Liver (tissue), 9 donors: ENCODE measurements around the gene FAM136A. TPM values are rescaled to one million over a fixed set of nuclear protein-coding genes. Genes with fewer than 3 reads are reported as not detected.

Experiments used
- DNase-seq: peaks from one replicate; pipeline ENCODE4 v3.0.0-alpha.2; 2017; ENCODE audit warnings: low spot score
- H3K27ac ChIP-seq, 2 donors: one replicate each; pipeline ENCODE4 v1.7.0; 2013; ENCODE audit warnings: inconsistent platforms in 2 of 2, low read length in 2 of 2, control low read depth in 1 of 2, low read depth in 1 of 2, mild to moderate bottlenecking in 1 of 2
- H3K27me3 ChIP-seq, 4 donors: one replicate each; pipeline versions ENCODE4 v1.6.1 to v1.7.0; 2013; ENCODE audit warnings: low read length in 3 of 4, inconsistent platforms in 1 of 4, mild to moderate bottlenecking in 1 of 4, moderate library complexity in 1 of 4; ENCODE audit not compliant: control insufficient read depth in 4 of 4, insufficient read depth in 4 of 4
- H3K36me3 ChIP-seq, 4 donors: one replicate each; pipeline versions ENCODE4 v1.6.1 to v1.7.0; 2013; ENCODE audit warnings: low read length in 3 of 4, mild to moderate bottlenecking in 3 of 4, low read depth in 1 of 4, moderate library complexity in 1 of 4; ENCODE audit not compliant: control insufficient read depth in 4 of 4, insufficient read depth in 3 of 4
- H3K4me1 ChIP-seq, 4 donors: one replicate each; pipeline versions ENCODE4 v1.6.1 to v1.7.0; 2013; ENCODE audit warnings: low read length in 3 of 4, mild to moderate bottlenecking in 3 of 4, moderate library complexity in 1 of 4; ENCODE audit not compliant: control insufficient read depth in 4 of 4, insufficient read depth in 4 of 4
- H3K4me3 ChIP-seq, 3 donors: one replicate each; pipeline versions ENCODE4 v1.6.1 to v1.7.0; 2013; ENCODE audit warnings: low read length in 3 of 3, control low read depth in 1 of 3, low read depth in 1 of 3, mild to moderate bottlenecking in 1 of 3
- H3K9ac ChIP-seq, 2 donors: one replicate each; pipeline ENCODE4 v1.7.0; 2013; ENCODE audit warnings: low read length in 2 of 2, mild to moderate bottlenecking in 2 of 2, moderate library complexity in 2 of 2, control low read depth in 1 of 2, low read depth in 1 of 2
- H3K9me3 ChIP-seq, 4 donors: one replicate each; pipeline versions ENCODE4 v1.6.1 to v1.7.0; 2013; ENCODE audit warnings: low read length in 3 of 4; ENCODE audit not compliant: control insufficient read depth in 4 of 4
- ATF3 ChIP-seq: IDR thresholded peaks from 2 replicates; pipeline ENCODE4 v1.6.1; 2016; ENCODE audit warnings: antibody characterized with exemption
- CTCF ChIP-seq: fragments of 150-350 bp; IDR thresholded peaks from 2 replicates; pipeline ENCODE4 v1.5.1; 2017; ENCODE audit warnings: improper control_type of control experiment, low read depth, low read length; ENCODE audit not compliant: missing input control
- EGR1 ChIP-seq, 2 donors: IDR thresholded peaks; 2 replicates each; pipeline ENCODE4 v1.6.1; 2016 to 2018; ENCODE audit warnings: antibody characterized with exemption in 2 of 2, low read depth in 2 of 2
- FOXA1 ChIP-seq: IDR thresholded peaks from 2 replicates; pipeline ENCODE4 v1.6.1; 2016; ENCODE audit warnings: antibody characterized with exemption
- FOXA2 ChIP-seq: IDR thresholded peaks from 2 replicates; pipeline ENCODE4 v1.6.1; 2016; ENCODE audit warnings: antibody characterized with exemption
- GABPA ChIP-seq, 2 donors: IDR thresholded peaks in 1 of 2; conservative IDR thresholded peaks in 1 of 2; 2 replicates each; pipeline ENCODE4 v1.6.1; 2016; ENCODE audit warnings: antibody characterized with exemption in 2 of 2, mild to moderate bottlenecking in 1 of 2, moderate library complexity in 1 of 2
- HNF4A ChIP-seq, 2 donors: conservative IDR thresholded peaks; 2 replicates each; pipeline ENCODE4 v1.6.1; 2016; ENCODE audit warnings: antibody characterized with exemption in 2 of 2, mild to moderate bottlenecking in 2 of 2
- HNF4G ChIP-seq: IDR thresholded peaks from 2 replicates; pipeline ENCODE4 v1.6.1; 2016; ENCODE audit warnings: antibody characterized with exemption
- JUND ChIP-seq, 2 donors: IDR thresholded peaks; 2 replicates each; pipeline ENCODE4 v1.6.1; 2016; ENCODE audit warnings: antibody characterized with exemption in 2 of 2
- MAX ChIP-seq: IDR thresholded peaks from 2 replicates; pipeline ENCODE4 v1.6.1; 2016; ENCODE audit warnings: antibody characterized with exemption
- NR2F2 ChIP-seq: IDR thresholded peaks from 2 replicates; pipeline ENCODE4 v1.6.1; 2016; ENCODE audit warnings: antibody characterized with exemption
- RAD21 ChIP-seq, 2 donors: IDR thresholded peaks; 2 replicates each; pipeline ENCODE4 v1.6.1; 2016; ENCODE audit warnings: antibody characterized with exemption in 2 of 2, mild to moderate bottlenecking in 2 of 2
- REST ChIP-seq: IDR thresholded peaks from 2 replicates; pipeline ENCODE4 v1.6.1; 2016; ENCODE audit warnings: antibody characterized with exemption, mild to moderate bottlenecking
- RXRA ChIP-seq, 2 donors: IDR thresholded peaks; 2 replicates each; pipeline ENCODE4 v1.6.1; 2017 to 2018; ENCODE audit warnings: antibody characterized with exemption in 2 of 2, mild to moderate bottlenecking in 1 of 2
- SP1 ChIP-seq: IDR thresholded peaks from 2 replicates; pipeline ENCODE4 v1.6.1; 2018; ENCODE audit warnings: antibody characterized with exemption, mild to moderate bottlenecking
- YY1 ChIP-seq: IDR thresholded peaks from 2 replicates; pipeline ENCODE4 v1.6.1; 2016; ENCODE audit warnings: antibody characterized with exemption, mild to moderate bottlenecking
- ZBTB33 ChIP-seq: IDR thresholded peaks from 2 replicates; pipeline ENCODE4 v1.6.1; 2016; ENCODE audit warnings: antibody characterized with exemption
- WGBS: extraction: QIAGEN DNeasy Blood & Tissue Kit; methylation state at CpG from one replicate; pipeline ENCODE4 v1.1.7; 2013; 5-methylcytosine and 5-hydroxymethylcytosine counted together
- polyA plus RNA-seq, 2 donors: library from polyadenylated mRNA; stranded (reverse) in 1 of 2; unstranded in 1 of 2; fragments of 200-250 nt in 1 of 2; fragments of >200 nt in 1 of 2; fragmentation: Nextera tagmentation in 1 of 2; extraction: Ambion mirVana in 1 of 2; gene quantifications; one replicate each; pipeline versions ENCODE4 v1.2.1 to v1.2.3, GENCODE V29; 2013 to 2015
- total RNA-seq, 2 donors: library from RNA; depleted of rRNA; stranded (reverse); fragments of >200 nt; gene quantifications; one replicate each; pipeline ENCODE4 v1.2.3, GENCODE V29; 2014
- donor health status: healthy.
- donor health status: healthy.
- donor health status: healthy.
- donor health status: healthy.
- donor health status: healthy.

FAM136A gene
- total and polyA plus RNA-seq, 4 donors = 20.9 to 35.8 (median 24.2) TPM

- Histone ChIP-seq H3K27me3 (no peaks in the 10 kb centered on the region), H3K4me3 (no peak overlapping the region), H3K36me3 (no peaks in the 10 kb centered on the region), H3K9me3 (no peaks in the 10 kb centered on the region), H3K27ac (no peak overlapping the region), H3K9ac (no peak overlapping the region), H3K4me1 (peaks cover 0 to 11% (median 4%) of the 10 kb centered on the region in 4 donors)
- 90% methylated on average over 16 of the region's 16 CpGs for WGBS
- no peak for DNase-seq
- TF ChIP-seq ATF3 = no peak
- TF ChIP-seq YY1 = no peak
- no peak for TF ChIP-seq FOXA2
- no peak for TF ChIP-seq ZBTB33
- no peak for TF ChIP-seq MAX
- no peak for TF ChIP-seq REST
- TF ChIP-seq HNF4G = no peak
- no peak for TF ChIP-seq CTCF
- no peak for TF ChIP-seq NR2F2
- TF ChIP-seq JUND (IDR thresholded peaks at IDR 0.05) = no peak
- no peak for TF ChIP-seq FOXA1
- TF ChIP-seq HNF4A (conservative IDR thresholded peaks at IDR 0.05) = no peak
- TF ChIP-seq SP1 = no peak
- TF ChIP-seq EGR1 (IDR thresholded peaks at IDR 0.05; ENCODE audit: low read depth in 2 of 2) = no peak
- no peak for TF ChIP-seq GABPA (IDR thresholded peaks at IDR 0.05 in 1 of 2, conservative IDR thresholded peaks at IDR 0.05 in 1 of 2)
- TF ChIP-seq RAD21 (IDR thresholded peaks at IDR 0.05) = no peak
- no peak for TF ChIP-seq RXRA (IDR thresholded peaks at IDR 0.05)
Measured at GRCh38 chr2:70250434-70250833, 51.4 kb downstream of the FAM136A start.
